ENCODE data around the gene TTC23.

- no peak for TF ChIP-seq POLR2A (IDR thresholded peaks at IDR 0.05; ENCODE audit: low read length)
- no peak for TF ChIP-seq GATA1 (IDR thresholded peaks at IDR 0.05; ENCODE audit: low read depth, low read length)
These were observed 127.5 kb downstream of the TTC23 start for GRCh38 chr15:99121691-99122410.

Data from erythroblast (primary cell).